Measurements from ENCODE around the gene ZNF831. TPM values are rescaled to one million over a fixed set of nuclear protein-coding genes. Genes with fewer than 3 reads are reported as not detected.

ZNF831 gene
- total RNA-seq, 2 donors from 2014 or later, result 3.3 to 5.7 TPM

DNA sequence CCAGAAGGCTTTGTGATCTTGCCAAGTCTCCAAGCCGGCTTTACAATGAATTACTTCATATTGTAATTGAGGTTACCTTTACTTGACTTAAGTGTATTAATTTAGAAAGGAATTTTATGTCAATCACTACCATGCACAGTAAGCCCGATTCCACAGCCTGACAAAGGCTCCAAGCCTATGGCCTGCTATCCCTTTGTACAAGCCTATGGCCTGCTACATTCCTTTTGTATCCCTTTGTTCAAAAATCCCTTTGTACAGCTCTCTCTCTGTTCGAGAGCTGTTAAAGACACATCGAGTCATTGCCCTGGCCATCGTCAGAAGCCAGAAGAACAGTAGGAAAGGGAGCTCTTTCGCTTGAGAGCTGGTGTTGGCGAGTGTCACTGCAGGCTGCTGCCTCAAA is 134.1 kb downstream of the ZNF831 start:
- Mint-ChIP-seq H3K4me3 (no peak overlapping the region), H3K27me3 (peaks cover 28 to 45% of the 10 kb centered on the region in 2 donors), H3K27ac (no peak overlapping the region), H3K4me1 (ENCODE audit: low read depth in 2 of 2) (peaks cover 0 to 7% of the 10 kb centered on the region in 2 donors), H3K36me3 (no peaks in the 10 kb centered on the region), H3K9me3 (no peaks in the 10 kb centered on the region)
- no peak for ATAC-seq
- no peak for DNase-seq (ENCODE audit: low spot score)

DNA sequence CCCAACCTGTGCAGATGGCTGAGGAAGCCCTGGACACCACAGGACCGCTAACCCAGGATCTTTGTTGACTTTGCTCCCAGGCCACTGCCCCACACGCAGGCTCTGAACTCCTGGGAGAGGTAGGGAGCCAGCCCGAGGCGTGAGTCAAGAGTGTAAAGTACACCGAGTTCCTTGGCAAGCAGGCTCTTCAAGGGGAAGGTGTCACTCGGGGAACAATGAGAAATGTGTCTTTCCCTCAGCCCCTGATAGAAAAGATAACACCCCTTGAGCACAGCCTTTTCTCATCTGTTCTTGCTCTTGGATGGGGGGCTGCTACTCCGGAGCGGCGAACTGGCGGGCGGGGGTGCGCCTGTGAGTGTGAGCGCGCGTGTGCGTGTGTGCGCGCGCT is 136.3 kb downstream of the ZNF831 start:
- Mint-ChIP-seq H3K27ac (no peak overlapping the region), H3K4me1 (ENCODE audit: low read depth in 2 of 2) (peaks cover 0 to 3% of the 10 kb centered on the region in 2 donors), H3K4me3 (no peak overlapping the region), H3K27me3 (peaks cover 41 to 52% of the 10 kb centered on the region in 2 donors), H3K9me3 (no peaks in the 10 kb centered on the region), H3K36me3 (no peaks in the 10 kb centered on the region)
- DNase-seq (ENCODE audit: low spot score), result no peak
- ATAC-seq, result no peak

DNA sequence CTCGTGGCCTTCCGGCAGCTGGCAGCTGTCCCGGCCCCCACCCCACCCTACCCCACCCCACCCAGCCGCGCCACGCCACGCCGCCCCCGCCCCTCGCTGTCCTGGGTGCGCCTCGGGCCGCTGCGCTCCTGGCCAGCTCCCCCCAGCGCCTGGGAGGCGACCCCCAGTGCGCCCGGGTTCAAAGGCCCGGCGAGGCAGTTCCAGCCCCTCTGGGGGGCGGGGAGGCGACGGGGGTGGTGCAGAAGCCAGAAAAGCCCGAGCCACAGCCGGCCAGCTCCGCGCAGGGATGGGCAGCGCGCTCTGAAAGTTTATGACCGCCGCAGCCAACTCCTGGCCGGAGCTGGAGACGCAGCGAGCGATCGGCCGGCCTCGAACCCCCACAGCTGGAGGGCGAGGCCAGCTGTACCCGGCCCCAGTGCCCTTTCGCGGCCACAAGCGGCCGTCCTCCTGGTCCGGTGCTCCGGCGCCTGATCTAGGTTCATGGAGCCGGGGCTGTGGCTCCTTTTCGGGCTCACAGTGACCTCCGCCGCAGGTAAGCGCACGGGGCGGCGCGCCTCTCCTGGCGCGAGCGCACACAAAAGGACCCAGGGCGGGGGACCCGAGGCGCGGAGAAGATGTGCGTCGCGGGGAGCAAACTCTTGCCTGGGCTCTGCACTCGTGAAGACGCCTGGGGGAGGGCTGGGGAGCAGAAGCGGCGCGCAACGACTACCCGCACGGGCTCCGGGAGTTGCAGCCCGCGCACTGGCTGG is 136.9 kb downstream of the ZNF831 start, which contains the start of gene EDN3:
Gene EDN3, plus strand, starts transcription at position 279 of the 749 bp plus-strand sequence. Its CDS starts 202 bp downstream, at position 481.
- Mint-ChIP-seq H3K27ac (no peak within 1 kb of the TSS), H3K36me3 (no peaks in the 10 kb centered on the region), H3K9me3 (no peaks in the 10 kb centered on the region), H3K27me3 (peaks cover 39 to 53% of the 10 kb centered on the region in 2 donors), H3K4me3 (no peak within 1 kb of the TSS), H3K4me1 (ENCODE audit: low read depth in 2 of 2) (no peaks in the 10 kb centered on the region)
- ATAC-seq (no peak), DNase-seq (ENCODE audit: low spot score) (no peak)

DNA sequence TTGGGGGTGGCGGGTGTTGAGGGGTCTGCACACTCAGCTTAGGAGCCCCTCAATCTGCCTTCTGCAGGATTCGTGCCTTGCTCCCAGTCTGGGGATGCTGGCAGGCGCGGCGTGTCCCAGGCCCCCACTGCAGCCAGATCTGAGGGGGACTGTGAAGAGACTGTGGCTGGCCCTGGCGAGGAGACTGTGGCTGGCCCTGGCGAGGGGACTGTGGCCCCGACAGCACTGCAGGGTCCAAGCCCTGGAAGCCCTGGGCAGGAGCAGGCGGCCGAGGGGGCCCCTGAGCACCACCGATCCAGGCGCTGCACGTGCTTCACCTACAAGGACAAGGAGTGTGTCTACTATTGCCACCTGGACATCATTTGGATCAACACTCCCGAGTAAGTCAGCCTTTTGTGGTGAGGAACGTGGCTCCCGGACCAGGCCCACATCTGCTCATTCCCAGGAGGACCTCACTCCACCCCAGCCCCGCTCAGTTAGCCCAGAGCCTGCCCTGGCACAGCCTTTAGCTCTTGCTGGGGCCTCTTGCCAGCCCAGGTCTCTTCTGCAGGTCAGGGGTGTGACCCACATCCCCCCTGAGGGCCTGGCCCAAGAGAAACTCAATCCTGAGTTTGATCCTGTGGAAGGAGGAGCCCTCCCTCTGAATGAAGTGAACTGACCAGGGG is 137.9 kb downstream of the ZNF831 start:
- Mint-ChIP-seq H3K27ac (no peak overlapping the region), H3K4me1 (ENCODE audit: low read depth in 2 of 2) (no peaks in the 10 kb centered on the region), H3K27me3 (peaks cover 36 to 43% of the 10 kb centered on the region in 2 donors), H3K4me3 (no peak overlapping the region), H3K36me3 (no peaks in the 10 kb centered on the region), H3K9me3 (no peaks in the 10 kb centered on the region)
- no peak for DNase-seq (ENCODE audit: low spot score)
- ATAC-seq, result no peak

DNA sequence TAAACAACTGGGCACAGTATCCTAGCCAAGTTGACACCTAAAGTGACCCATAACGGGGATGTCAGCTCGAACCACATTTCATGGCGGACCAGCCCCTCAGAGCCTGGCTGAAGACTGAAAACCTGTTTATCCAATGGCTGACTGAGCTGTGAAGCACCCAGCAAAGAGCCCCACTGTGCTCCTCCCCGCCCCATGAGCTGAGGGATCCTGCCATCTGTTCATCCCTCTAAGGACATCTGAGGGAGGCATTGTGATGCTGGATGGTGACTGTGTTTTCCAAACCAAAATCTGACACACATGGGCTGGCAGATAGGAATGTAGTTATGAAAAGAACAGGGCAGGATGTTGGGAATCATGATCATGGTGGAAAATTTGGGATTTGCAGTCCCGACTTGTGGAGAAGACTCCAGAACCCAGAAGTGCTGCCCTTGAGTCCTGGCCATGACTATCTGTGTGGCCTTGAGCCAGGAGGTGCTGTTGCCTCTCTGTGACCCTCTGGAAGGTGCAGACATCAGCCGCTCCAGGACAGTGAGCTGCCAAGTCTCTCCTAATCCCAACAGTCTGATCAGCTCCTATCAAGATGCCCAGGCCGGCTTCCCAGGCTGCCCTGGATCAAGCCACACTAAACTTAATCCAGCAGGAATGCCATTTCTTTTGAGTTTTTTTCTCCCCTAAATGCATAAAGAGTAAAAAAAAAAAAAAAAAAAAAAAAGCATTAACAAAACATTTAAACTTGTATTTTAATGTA is 142.5 kb downstream of the ZNF831 start:
- Mint-ChIP-seq H3K4me3 (no peak overlapping the region), H3K4me1 (ENCODE audit: low read depth in 2 of 2) (no peaks in the 10 kb centered on the region), H3K27ac (no peak overlapping the region), H3K36me3 (no peaks in the 10 kb centered on the region), H3K9me3 (no peaks in the 10 kb centered on the region), H3K27me3 (peaks cover 27 to 36% of the 10 kb centered on the region in 2 donors)
- ATAC-seq (no peak), DNase-seq (ENCODE audit: low spot score) (no peak)

DNA sequence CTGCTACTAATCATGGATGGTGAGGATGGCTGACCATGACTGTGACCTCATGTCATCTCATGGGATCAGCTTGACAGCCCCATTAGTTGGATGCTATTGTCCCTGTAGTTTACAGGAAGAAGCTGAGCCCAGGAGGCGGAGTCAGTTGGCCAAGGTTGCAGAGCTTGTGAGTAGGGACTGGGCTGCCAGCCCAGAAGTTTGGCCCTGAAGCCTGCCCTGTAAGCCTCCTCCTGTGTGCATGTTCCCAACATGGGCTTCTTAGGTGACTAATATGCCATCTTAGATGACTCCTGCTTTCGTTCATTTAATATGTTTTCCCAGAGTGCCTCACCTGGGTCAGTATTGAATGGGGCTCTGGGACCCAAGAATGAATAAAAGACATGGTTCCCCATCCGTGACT is 143.6 kb downstream of the ZNF831 start:
- H3K4me1 Mint-ChIP-seq (ENCODE audit: low read depth in 2 of 2), result no peaks in the 10 kb centered on the region
- H3K27me3 Mint-ChIP-seq, result peaks cover 25 to 35% of the 10 kb centered on the region in 2 donors
- H3K9me3 Mint-ChIP-seq, result no peaks in the 10 kb centered on the region
- no peak overlapping the region for H3K4me3 Mint-ChIP-seq
- ATAC-seq, result no peak
- no peak overlapping the region for H3K27ac Mint-ChIP-seq
- DNase-seq (ENCODE audit: low spot score), result no peak
- H3K36me3 Mint-ChIP-seq, result no peaks in the 10 kb centered on the region

Other genes with a start within 250 kb of the ZNF831 start
- gene NELFCD, start 182.6 kb upstream of the ZNF831 start, total RNA-seq, result 100 to 1,000 TPM in 1 of 2 donors, 10 to 100 TPM in 1; 89.1 to 106 TPM
- 10 to 100 TPM; 19.2 to 32.8 TPM for gene CTSZ, start 156.6 kb upstream of the ZNF831 start, total RNA-seq
- not detected for gene TUBB1, start 144.4 kb upstream of the ZNF831 start, total RNA-seq
- 10 to 100 TPM; 62.2 to 72.3 TPM for gene ATP5F1E, start 131.5 kb upstream of the ZNF831 start, total RNA-seq
- 10 to 100 TPM; 82.8 to 89.0 TPM for gene PRELID3B, start 121.0 kb upstream of the ZNF831 start, total RNA-seq
- not detected for gene EDN3, start 136.8 kb downstream of the ZNF831 start, total RNA-seq